MM.1S (cell line): ENCODE data around the gene STX1B.

Experiments
- DNase-seq: peaks from one replicate; pipeline ENCODE4 v3.0.0-alpha.2; 2015
- H2AFZ ChIP-seq: fragments of 300-600 bp; sonication (generic); 2 replicates; pipeline ENCODE4 v1.6.0; 2016; ENCODE audit warnings: antibody characterized with exemption, low read length
- H3F3A ChIP-seq: fragments of 300-600 bp; sonication (generic); 2 replicates; pipeline ENCODE4 v1.6.1; 2016; ENCODE audit warnings: mild to moderate bottlenecking, antibody characterized with exemption, low read length, moderate library complexity, mixed read lengths; ENCODE audit not compliant: insufficient read depth
- H3K27ac ChIP-seq: fragments of 300-600 bp; sonication (generic); 2 replicates; pipeline ENCODE4 v1.5.1; 2016; ENCODE audit warnings: mild to moderate bottlenecking, low read length
- H3K27me3 ChIP-seq: fragments of 300-600 bp; sonication (generic); replicated peaks from 2 replicates; pipeline ENCODE4 v1.6.0; 2016; ENCODE audit warnings: low read length; ENCODE audit not compliant: insufficient read depth
- H3K36me3 ChIP-seq: fragments of 300-600 bp; sonication (generic); replicated peaks from 2 replicates; pipeline ENCODE4 v1.6.1; 2016; ENCODE audit warnings: mild to moderate bottlenecking, low read length, mixed read lengths; ENCODE audit not compliant: insufficient read depth
- H3K4me1 ChIP-seq: fragments of 300-600 bp; sonication (generic); 2 replicates; pipeline ENCODE4 v1.6.1; 2016; ENCODE audit warnings: low read length, mixed read lengths
- H3K4me2 ChIP-seq: fragments of 300-600 bp; sonication (generic); 2 replicates; pipeline ENCODE4 v1.6.0; 2016; ENCODE audit warnings: low read depth, low read length
- H3K4me3 ChIP-seq: fragments of 300-600 bp; sonication (generic); 2 replicates; pipeline ENCODE4 v1.5.1; 2016; ENCODE audit warnings: low read length, mixed read lengths
- H3K79me2 ChIP-seq: fragments of 300-600 bp; sonication (generic); 2 replicates; pipeline ENCODE4 v1.6.1; 2016; ENCODE audit warnings: mixed run types, low read length, mixed read lengths
- H3K9ac ChIP-seq: fragments of 300-600 bp; sonication (generic); 2 replicates; pipeline ENCODE4 v1.6.1; 2016; ENCODE audit warnings: low read length, mixed read lengths
- H3K9me2 ChIP-seq: fragments of 300-600 bp; sonication (generic); replicated peaks from 2 replicates; pipeline ENCODE4 v1.6.1; 2016; ENCODE audit warnings: mild to moderate bottlenecking, low read length, mixed read lengths; ENCODE audit not compliant: insufficient read depth
- H3K9me3 ChIP-seq: fragments of 300-600 bp; sonication (generic); replicated peaks from 2 replicates; pipeline ENCODE4 v1.6.1; 2016; ENCODE audit warnings: mild to moderate bottlenecking, low read length, mixed read lengths; ENCODE audit not compliant: insufficient read depth
- H4K20me1 ChIP-seq: fragments of 300-600 bp; sonication (generic); 2 replicates; pipeline ENCODE4 v1.6.1; 2016; ENCODE audit warnings: mild to moderate bottlenecking, low read length, moderate library complexity, mixed read lengths; ENCODE audit not compliant: insufficient read depth
- CTCF ChIP-seq: fragments of 300-600 bp; sonication (generic); IDR thresholded peaks from 2 replicates; pipeline ENCODE4 v1.5.1; 2016; ENCODE audit warnings: antibody characterized with exemption, low read length, mixed read lengths
- EZH2 ChIP-seq: fragments of 300-600 bp; sonication (generic); optimal IDR thresholded peaks from 2 replicates; pipeline ENCODE3; 2017; ENCODE audit warnings: low read depth, mild to moderate bottlenecking, antibody characterized with exemption, low read length, mixed read lengths
- EZH2phosphoT487 ChIP-seq: fragments of 300-600 bp; sonication (generic); IDR thresholded peaks from 2 replicates; pipeline ENCODE4 v1.6.1; 2018; ENCODE audit warnings: antibody characterized with exemption, low read length

Gene STX1B

DNA sequence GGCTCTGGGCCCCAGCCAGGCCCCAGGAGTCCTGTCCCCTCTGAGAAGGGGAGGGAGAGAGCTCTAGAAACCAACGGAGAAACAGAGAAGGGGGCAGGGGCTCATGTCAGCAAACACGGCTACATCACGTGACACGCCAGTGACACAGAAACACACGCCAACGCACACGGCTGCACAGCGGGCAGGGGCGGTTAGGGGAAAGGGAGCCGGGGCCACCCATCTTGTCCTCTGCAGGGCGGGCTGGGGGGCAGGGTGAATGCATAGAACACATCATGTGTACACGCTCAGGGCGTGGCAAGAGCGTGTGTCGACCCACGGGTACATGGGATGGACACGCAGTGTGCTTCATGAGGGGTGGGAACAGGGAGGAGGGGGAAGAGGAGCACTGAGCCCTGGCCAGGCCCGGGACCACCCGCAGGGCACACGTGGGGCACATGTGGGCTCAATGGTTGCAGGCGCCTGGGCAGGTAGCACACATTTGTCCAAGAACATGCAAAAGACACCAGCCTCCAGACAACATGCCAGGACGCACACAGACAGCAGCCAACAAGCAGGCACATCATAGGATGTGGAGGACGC, 20.9 kb downstream of the STX1B start:
- no peak for DNase-seq
- TF ChIP-seq EZH2phosphoT487 (no peak), EZH2 (no peak), CTCF (no peak)
- Histone ChIP-seq H2AFZ (no peak overlapping the region), H3K4me3 (no peak overlapping the region), H3K79me2 (no peaks in the 10 kb centered on the region), H3K9me3 (no peaks in the 10 kb centered on the region), H3K9ac (no peak overlapping the region), H3K36me3 (no peaks in the 10 kb centered on the region), H3F3A (no peaks in the 10 kb centered on the region), H3K4me2 (no peak overlapping the region), H3K27ac (no peak overlapping the region), H3K27me3 (no peaks in the 10 kb centered on the region), H4K20me1 (no peaks in the 10 kb centered on the region), H3K9me2 (no peaks in the 10 kb centered on the region), H3K4me1 (no peaks in the 10 kb centered on the region)

DNA sequence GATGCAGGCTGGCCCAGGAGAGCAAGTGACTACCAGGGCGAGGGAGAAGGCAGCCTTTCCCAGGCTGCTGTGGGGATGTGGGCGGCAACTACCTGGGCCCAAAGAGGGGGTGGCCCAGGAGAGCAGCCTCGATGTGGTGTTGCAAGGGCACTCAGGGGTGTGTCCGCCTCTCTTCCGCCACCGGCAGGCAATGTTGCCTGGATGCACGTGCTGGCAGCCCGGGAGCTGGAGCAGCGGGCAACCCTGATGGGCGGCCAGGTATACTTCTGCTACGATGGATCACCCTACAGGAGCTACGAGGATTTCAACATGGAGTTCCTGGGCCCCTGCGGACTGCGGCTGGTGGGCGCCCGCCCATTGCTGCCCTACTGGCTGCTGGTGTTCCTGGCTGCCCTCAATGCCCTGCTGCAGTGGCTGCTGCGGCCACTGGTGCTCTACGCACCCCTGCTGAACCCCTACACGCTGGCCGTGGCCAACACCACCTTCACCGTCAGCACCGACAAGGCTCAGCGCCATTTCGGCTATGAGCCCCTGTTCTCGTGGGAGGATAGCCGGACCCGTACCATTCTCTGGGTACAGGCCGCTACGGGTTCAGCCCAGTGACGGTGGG, 22.8 kb downstream of the STX1B start:
- no peak overlapping the region for H3K4me3 ChIP-seq
- no peak overlapping the region for H3K27ac ChIP-seq
- H3K36me3 ChIP-seq, result no peaks in the 10 kb centered on the region
- no peak overlapping the region for H2AFZ ChIP-seq
- no peaks in the 10 kb centered on the region for H4K20me1 ChIP-seq
- no peak overlapping the region for H3K9ac ChIP-seq
- H3F3A ChIP-seq, result no peaks in the 10 kb centered on the region
- H3K79me2 ChIP-seq, result no peaks in the 10 kb centered on the region
- no peak overlapping the region for H3K4me2 ChIP-seq
- H3K9me3 ChIP-seq, result no peaks in the 10 kb centered on the region
- no peak for TF ChIP-seq EZH2
- no peak for TF ChIP-seq EZH2phosphoT487
- no peak for TF ChIP-seq CTCF
- DNase-seq, result no peak
- no peaks in the 10 kb centered on the region for H3K27me3 ChIP-seq
- H3K4me1 ChIP-seq, result no peaks in the 10 kb centered on the region
- no peaks in the 10 kb centered on the region for H3K9me2 ChIP-seq

DNA sequence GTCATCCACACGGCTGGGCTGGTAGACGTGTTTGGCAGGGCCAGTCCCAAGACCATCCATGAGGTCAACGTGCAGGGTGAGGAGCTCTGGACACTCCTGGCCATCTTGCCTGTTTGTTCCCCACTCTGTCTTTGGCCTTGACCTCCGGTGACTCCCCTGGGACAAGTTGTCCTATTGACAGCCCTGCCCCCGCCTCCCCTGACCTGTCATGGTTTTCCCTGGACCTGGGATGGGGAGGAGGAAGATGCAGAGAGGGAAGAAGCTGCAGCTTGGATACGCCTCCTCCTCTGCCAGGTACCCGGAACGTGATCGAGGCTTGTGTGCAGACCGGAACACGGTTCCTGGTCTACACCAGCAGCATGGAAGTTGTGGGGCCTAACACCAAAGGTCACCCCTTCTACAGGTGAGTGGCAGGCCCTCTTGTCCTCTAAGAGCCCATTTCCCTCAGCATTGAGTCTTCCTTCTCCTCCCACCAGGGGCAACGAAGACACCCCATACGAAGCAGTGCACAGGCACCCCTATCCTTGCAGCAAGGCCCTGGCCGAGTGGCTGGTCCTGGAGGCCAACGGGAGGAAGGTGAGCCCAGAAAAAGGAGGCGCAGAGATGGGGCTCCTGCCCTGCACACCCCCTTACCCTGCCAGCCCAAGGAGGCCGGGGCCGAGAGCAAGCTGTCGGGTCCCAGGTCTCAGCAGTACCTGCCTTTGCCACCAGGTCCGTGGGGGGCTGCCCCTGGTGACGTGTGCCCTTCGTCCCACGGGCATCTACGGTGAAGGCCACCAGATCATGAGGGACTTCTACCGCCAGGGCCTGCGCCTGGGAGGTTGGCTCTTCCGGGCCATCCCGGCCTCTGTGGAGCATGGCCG, 24.1 kb downstream of the STX1B start:
- Histone ChIP-seq H3K9me2 (no peaks in the 10 kb centered on the region), H3K9me3 (no peaks in the 10 kb centered on the region), H4K20me1 (no peaks in the 10 kb centered on the region), H3K4me1 (no peaks in the 10 kb centered on the region), H3K9ac (no peak overlapping the region), H3K4me2 (no peak overlapping the region), H3K36me3 (no peaks in the 10 kb centered on the region), H3K4me3 (no peak overlapping the region), H3F3A (no peaks in the 10 kb centered on the region), H3K27me3 (no peaks in the 10 kb centered on the region), H3K27ac (no peak overlapping the region), H3K79me2 (no peaks in the 10 kb centered on the region), H2AFZ (no peak overlapping the region)
- no peak for DNase-seq
- TF ChIP-seq CTCF, result no peak
- TF ChIP-seq EZH2phosphoT487, result no peak
- TF ChIP-seq EZH2, result no peak
